Neural cell (in vitro differentiated cells): ENCODE results near the gene LHFPL2. TPM values are rescaled to one million over a fixed set of nuclear protein-coding genes. Genes with fewer than 3 reads are reported as not detected.

Experiments
- H2AFZ ChIP-seq: fragments of 200-600, 300-800 bp; sonication (generic), shearing (Covaris generic); 2 replicates; pipeline ENCODE4 v1.6.0; 2014; ENCODE audit warnings: low read depth, mild to moderate bottlenecking, antibody characterized with exemption, low read length, moderate library complexity
- H3F3A ChIP-seq: fragments of 200-600 bp; shearing (Covaris generic); 2 replicates; pipeline ENCODE4 v1.6.1; 2016; ENCODE audit warnings: mild to moderate bottlenecking, moderate library complexity, mixed read lengths, antibody characterized with exemption, low read length; ENCODE audit not compliant: insufficient read depth, poor library complexity, severe bottlenecking
- H3K27ac ChIP-seq: fragments of 200-600, 300-800 bp; sonication (generic), shearing (Covaris generic); 2 replicates; pipeline ENCODE4 v1.5.1; 2014; ENCODE audit warnings: mild to moderate bottlenecking, low read length, moderate library complexity
- H3K27me3 ChIP-seq: fragments of 300-800, 200-600 bp; sonication (generic), shearing (Covaris generic); 2 replicates; pipeline ENCODE4 v1.6.0; 2014; ENCODE audit warnings: mild to moderate bottlenecking, low read depth, low read length, moderate library complexity; ENCODE audit not compliant: insufficient read depth
- H3K36me3 ChIP-seq: fragments of 300-800, 200-600 bp; sonication (generic), shearing (Covaris generic); 2 replicates; pipeline ENCODE4 v1.5.1; 2014; ENCODE audit warnings: mild to moderate bottlenecking, antibody characterized with exemption, low read length, moderate library complexity; ENCODE audit not compliant: insufficient read depth
- H3K4me2 ChIP-seq: fragments of 300-800, 200-600 bp; sonication (generic), shearing (Covaris generic); 2 replicates; pipeline ENCODE4 v1.6.0; 2014; ENCODE audit warnings: mild to moderate bottlenecking, low read length
- H3K4me3 ChIP-seq: fragments of 300-800, 200-600 bp; sonication (generic), shearing (Covaris generic); 2 replicates; pipeline ENCODE4 v1.5.1; 2014; ENCODE audit warnings: mild to moderate bottlenecking, low read length, moderate library complexity
- H3K79me2 ChIP-seq: fragments of 200-600 bp; shearing (Covaris generic); replicated peaks from 2 replicates; pipeline ENCODE4 v1.6.0; 2014; ENCODE audit warnings: mild to moderate bottlenecking, low read length, moderate library complexity; ENCODE audit not compliant: insufficient read depth
- H3K9ac ChIP-seq: fragments of 300-800, 200-600 bp; sonication (generic), shearing (Covaris generic); 2 replicates; pipeline ENCODE4 v1.6.1; 2016; ENCODE audit warnings: mild to moderate bottlenecking, low read length, mixed read lengths
- H3K9me2 ChIP-seq: fragments of 200-600 bp; shearing (Covaris generic); 2 replicates; pipeline ENCODE4 v1.6.1; 2016; ENCODE audit warnings: mild to moderate bottlenecking, low read length, mixed read lengths; ENCODE audit not compliant: insufficient read depth
- H3K9me3 ChIP-seq: fragments of 200-600, 300-800 bp; sonication (generic), shearing (Covaris generic); 2 replicates; pipeline ENCODE4 v1.6.1; 2016; ENCODE audit warnings: mild to moderate bottlenecking, mixed run types, low read length, moderate library complexity, mixed read lengths
- H4K20me1 ChIP-seq: fragments of 200-600 bp; shearing (Covaris generic); 2 replicates; pipeline ENCODE4 v1.6.1; 2016; ENCODE audit warnings: mild to moderate bottlenecking, mixed run types; ENCODE audit not compliant: insufficient read depth
- CTCF ChIP-seq: fragments of 450-650 bp; IDR thresholded peaks from 2 replicates; pipeline ENCODE4 v1.5.1; 2014; ENCODE audit warnings: antibody characterized with exemption, mild to moderate bottlenecking, moderate library complexity; ENCODE audit not compliant: poor library complexity, severe bottlenecking
- EZH2 ChIP-seq: fragments of 200-600, 300-800 bp; shearing (Covaris generic), sonication (generic); IDR thresholded peaks from 2 replicates; pipeline ENCODE4 v1.6.1; 2014; ENCODE audit warnings: antibody characterized with exemption, low read length, borderline replicate concordance, mild to moderate bottlenecking; ENCODE audit not compliant: insufficient read depth, poor library complexity, severe bottlenecking
- MXI1 ChIP-seq: fragments of 450-650 bp; conservative IDR thresholded peaks from 2 replicates; pipeline ENCODE4 v1.6.1; 2014; ENCODE audit warnings: antibody characterized with exemption, mild to moderate bottlenecking; ENCODE audit not compliant: poor library complexity, severe bottlenecking
- POLR2AphosphoS5 ChIP-seq: IDR thresholded peaks from 2 replicates; pipeline ENCODE4 v1.6.1; 2012
- RAD21 ChIP-seq: fragments of 450-650 bp; conservative IDR thresholded peaks from 2 replicates; pipeline ENCODE4 v1.6.1; 2014; ENCODE audit warnings: antibody characterized with exemption, mild to moderate bottlenecking, moderate library complexity
- REST ChIP-seq: IDR thresholded peaks from 2 replicates; pipeline ENCODE4 v1.6.1; 2012; ENCODE audit warnings: borderline replicate concordance
- SMC3 ChIP-seq: fragments of 450-650 bp; conservative IDR thresholded peaks from 2 replicates; pipeline ENCODE4 v1.6.1; 2014; ENCODE audit warnings: antibody characterized with exemption, mild to moderate bottlenecking, moderate library complexity; ENCODE audit not compliant: poor library complexity
- TAF1 ChIP-seq: IDR thresholded peaks from 2 replicates; pipeline ENCODE4 v1.6.1; 2012; ENCODE audit warnings: low read depth
- polyA plus RNA-seq: library from polyadenylated mRNA; depleted of rRNA; stranded (reverse); fragments of >200 nt; gene quantifications from 2 replicates; pipeline ENCODE4 v1.2.3, GENCODE V29; 2014

LHFPL2 gene
- polyA plus RNA-seq, 1 donor from 2014 or later = 1.6 TPM

DNA sequence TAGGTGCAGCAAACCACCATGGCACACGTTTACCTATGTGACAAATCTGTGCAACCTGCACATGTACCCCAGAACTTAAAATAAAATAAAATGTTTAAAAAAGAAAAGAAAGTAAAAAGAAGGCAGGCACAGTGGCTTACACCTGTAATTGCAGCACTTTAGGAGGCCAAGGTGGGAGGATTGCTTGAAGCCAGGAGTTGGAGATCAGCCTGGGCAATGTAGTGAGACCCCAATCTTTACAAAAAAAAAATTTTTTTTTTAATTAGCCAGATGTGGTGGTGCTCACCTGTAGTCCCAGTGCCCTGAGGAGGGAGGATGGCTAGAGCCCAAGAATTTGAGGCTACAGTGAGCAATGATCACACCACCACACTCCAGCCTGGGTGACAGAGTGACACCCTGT lies 12.5 kb upstream of the LHFPL2 start:
- no peak overlapping the region for H3K4me3 ChIP-seq
- no peaks in the 10 kb centered on the region for H3F3A ChIP-seq
- no peaks in the 10 kb centered on the region for H4K20me1 ChIP-seq
- no peak overlapping the region for H3K27ac ChIP-seq
- H3K9me2 ChIP-seq = no peaks in the 10 kb centered on the region
- TF ChIP-seq EZH2 = no peak
- TF ChIP-seq TAF1 = no peak
- H2AFZ ChIP-seq = no peak overlapping the region
- H3K79me2 ChIP-seq = no peaks in the 10 kb centered on the region
- H3K36me3 ChIP-seq = no peaks in the 10 kb centered on the region
- no peaks in the 10 kb centered on the region for H3K9me3 ChIP-seq
- no peak overlapping the region for H3K4me2 ChIP-seq
- H3K27me3 ChIP-seq = no peaks in the 10 kb centered on the region
- no peak overlapping the region for H3K9ac ChIP-seq

GRCh38 chr5:78660401-78660800 lies 11.8 kb upstream of the LHFPL2 start:
- Histone ChIP-seq H3K4me3 (no peak overlapping the region), H3K36me3 (no peaks in the 10 kb centered on the region), H3K79me2 (no peaks in the 10 kb centered on the region), H3K9ac (no peak overlapping the region), H3K9me3 (no peaks in the 10 kb centered on the region), H2AFZ (no peak overlapping the region), H3K27ac (no peak overlapping the region), H3K4me2 (no peak overlapping the region), H3K27me3 (no peaks in the 10 kb centered on the region), H4K20me1 (no peaks in the 10 kb centered on the region), H3K9me2 (no peaks in the 10 kb centered on the region), H3F3A (no peaks in the 10 kb centered on the region)
- TF ChIP-seq EZH2 (no peak), MXI1 (no peak), TAF1 (no peak), RAD21 (no peak), CTCF (no peak), REST (no peak), POLR2AphosphoS5 (no peak)

DNA sequence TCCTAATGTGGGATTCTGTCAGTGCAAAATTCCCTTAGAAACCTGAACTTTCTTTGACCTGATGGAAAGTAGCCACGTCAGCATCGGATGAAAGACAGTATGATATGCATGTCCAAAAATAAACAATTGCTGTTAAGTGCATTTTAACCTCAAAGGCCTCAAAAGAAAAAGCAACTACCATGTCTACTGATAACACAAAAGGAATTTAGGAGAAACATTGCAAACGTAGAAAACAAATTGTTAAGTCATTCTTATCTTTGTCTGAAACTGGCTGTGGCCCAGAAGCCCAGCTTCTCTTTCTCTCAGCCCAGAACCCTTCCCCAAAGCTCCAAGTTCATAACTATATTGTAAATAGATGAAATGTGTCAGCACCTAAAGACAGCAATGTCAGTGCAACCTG lies 11.1 kb upstream of the LHFPL2 start:
- Histone ChIP-seq H3K9me2 (no peaks in the 10 kb centered on the region), H3K9ac (no peak overlapping the region), H4K20me1 (no peaks in the 10 kb centered on the region), H3K9me3 (no peaks in the 10 kb centered on the region), H2AFZ (no peak overlapping the region), H3F3A (no peaks in the 10 kb centered on the region), H3K79me2 (no peaks in the 10 kb centered on the region), H3K27me3 (no peaks in the 10 kb centered on the region), H3K4me3 (no peak overlapping the region), H3K36me3 (no peaks in the 10 kb centered on the region), H3K27ac (no peak overlapping the region), H3K4me2 (no peak overlapping the region)
- TF ChIP-seq SMC3 = no peak
